Brain pericyte (primary cell): ENCODE results near the gene MYL9.
"Not testable (repeated sequence)": the region's sequence is repeated elsewhere in the genome, so short reads cannot be mapped to it uniquely, and the experiment has no call there.

ENCODE experiments used
- DNase-seq: peaks from one replicate; pipeline ENCODE4 v3.0.0-alpha.2; 2012; ENCODE audit warnings: low read depth, low spot score

MYL9 gene

DNA sequence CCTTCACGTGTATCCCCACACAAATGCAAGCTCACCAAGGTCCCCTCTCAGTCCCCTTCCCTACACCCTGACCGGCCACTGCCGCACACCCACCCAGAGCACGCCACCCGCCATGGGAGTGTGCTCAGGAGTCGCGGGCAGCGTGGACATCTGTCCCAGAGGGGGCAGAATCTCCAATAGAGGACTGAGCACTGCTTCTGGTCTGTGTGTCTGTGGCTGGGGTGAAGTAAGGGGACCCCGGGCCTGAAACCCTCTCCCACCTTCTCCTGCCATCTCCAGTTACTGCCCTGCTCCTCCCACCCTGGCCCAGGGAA, 8.3 kb downstream of the MYL9 start:
- no peak for DNase-seq

DNA sequence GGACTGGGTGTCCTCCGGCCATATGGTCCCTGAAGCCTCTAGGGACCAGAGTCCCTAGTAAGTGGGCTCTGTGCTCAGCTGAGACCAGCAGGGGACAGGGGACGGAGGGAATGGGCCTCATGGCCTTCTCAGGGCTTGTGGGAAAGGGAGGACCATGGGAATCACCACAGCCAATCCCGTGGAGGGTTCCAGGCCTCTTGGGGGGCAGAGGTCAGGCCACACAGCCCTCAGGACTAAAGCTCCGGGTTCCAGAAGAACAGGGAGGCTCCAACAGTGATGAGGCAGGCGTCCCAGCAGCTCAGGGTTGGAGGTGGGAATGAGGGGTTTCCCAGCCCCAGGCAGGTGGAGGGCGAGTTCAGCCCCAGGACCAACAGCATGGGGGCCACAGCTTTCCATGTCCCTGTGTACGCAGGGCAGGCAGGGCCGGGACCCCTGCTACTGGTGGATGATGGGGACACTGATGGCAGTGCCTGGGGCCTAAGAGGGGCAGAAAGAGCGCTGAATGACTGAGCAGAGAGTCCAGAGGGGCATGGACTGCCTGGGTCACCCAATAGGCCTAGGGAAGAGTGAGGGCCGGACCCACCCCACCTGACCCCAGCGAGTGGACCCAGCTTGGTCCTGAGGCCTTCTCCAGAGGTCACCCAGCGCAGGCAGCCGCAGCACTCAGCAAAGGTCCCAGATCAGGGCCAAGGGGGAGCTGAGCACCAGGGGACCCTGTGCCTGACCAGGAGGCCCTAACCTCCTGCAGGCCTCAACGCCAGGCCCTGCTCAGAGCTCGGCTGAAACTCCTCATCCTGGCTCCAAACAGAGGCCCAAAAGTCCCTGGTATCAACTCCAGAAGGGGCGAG, 8.8 kb downstream of the MYL9 start:
- DNase-seq, result no peak

DNA sequence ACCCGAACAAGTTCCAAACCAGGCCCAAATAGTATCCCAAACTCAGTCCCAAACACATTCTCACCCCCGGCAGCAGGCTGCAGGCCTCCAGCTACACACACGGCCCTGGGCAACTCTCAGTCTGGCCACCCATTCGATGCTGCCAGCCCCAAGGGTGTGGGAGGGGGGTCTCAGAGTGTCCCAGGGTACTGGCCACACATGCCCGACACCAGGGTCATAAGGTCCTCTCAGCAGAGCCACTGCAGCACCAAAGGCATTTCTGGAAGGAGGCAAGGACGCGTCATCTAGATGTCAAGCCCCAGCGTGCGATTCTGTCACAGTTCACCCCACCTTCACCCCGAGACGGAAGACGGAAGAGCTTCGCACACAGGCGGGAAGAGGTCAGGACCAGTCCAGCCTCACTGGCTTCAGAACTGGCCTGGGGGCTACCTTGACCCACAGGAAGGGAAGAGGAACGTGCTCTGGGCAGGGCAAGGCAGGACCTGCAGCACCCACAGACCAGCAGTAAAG, 9.5 kb downstream of the MYL9 start:
- no peak for DNase-seq

DNA sequence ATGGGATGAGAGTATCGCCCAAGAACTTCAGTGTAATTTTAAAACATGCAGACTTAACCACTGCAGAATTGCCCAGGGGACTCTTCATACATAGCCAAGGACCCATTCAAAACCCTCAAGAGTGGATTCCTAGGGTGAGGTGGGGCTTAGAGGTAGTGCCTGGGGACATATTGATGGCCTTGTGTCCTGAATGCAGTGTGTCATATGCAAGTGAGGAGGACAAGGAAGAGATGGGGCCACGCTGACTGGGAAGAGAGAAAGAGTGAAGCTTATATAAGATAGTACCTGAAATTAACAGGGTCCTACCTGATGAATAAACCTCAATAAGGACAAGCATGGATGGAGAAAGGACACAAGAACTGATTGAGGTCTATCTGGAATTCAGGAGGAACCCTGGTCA, 13.9 kb downstream of the MYL9 start:
- no peak for DNase-seq

- no peak for DNase-seq
These were observed 21.4 kb downstream of the MYL9 start for GRCh38 chr20:36562724-36563123.

DNA sequence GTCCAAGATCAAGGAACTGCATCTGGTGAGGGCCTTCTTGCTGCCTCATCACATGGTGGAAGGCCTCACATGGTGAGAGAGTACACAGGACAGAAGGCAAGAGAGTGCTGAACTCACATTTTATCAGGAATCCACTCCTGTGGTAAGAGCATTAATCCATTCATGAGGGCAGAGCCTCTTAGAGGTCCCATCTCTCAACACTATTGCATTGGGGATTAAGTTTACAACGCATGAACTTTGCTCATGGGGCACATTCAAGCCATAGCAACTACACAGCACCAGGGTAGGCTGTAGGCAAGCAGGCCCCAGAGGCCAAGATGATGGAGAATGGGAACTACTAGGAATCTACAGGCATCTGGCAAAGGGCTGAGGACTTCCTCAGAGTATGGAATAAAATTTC, 22.1 kb downstream of the MYL9 start:
- DNase-seq, result no peak

GRCh38 chr20:36564078-36564725, 22.9 kb downstream of the MYL9 start:
- not testable (repeated sequence) for DNase-seq

GRCh38 chr20:36564726-36565121, 23.4 kb downstream of the MYL9 start:
- not testable (repeated sequence) for DNase-seq

GRCh38 chr20:36565520-36565919, 24.2 kb downstream of the MYL9 start:
- no peak for DNase-seq

DNA sequence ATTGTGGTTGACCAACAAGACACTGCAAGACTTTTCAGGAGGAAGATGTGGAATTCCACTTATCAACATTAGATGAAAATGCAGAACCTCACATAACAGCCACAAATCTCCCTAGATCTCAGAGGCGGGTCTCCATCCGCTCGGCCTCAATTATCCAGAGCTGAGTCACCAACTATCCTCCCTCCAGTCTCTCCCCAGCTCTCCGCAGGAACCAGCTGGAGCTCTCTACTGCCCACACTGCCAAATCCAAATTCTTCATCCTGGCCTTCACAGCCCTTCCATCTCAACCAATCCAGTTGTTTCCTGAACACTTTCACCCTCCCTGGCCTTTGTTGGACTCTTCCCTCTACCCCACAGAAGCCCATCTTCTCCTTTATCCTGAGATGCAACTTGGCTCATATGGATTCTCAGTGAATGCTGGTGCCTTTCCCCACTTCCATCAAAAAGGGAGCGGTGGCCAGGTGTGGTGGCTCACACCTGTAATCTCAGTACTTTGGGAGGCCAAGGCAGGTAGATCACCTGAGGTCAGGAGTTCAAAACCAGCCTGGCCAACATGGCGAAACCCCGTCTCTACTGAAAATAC, 28.6 kb downstream of the MYL9 start:
- DNase-seq, result no peak

GRCh38 chr20:36571564-36572504, 30.5 kb downstream of the MYL9 start:
- no peak for DNase-seq

DNA sequence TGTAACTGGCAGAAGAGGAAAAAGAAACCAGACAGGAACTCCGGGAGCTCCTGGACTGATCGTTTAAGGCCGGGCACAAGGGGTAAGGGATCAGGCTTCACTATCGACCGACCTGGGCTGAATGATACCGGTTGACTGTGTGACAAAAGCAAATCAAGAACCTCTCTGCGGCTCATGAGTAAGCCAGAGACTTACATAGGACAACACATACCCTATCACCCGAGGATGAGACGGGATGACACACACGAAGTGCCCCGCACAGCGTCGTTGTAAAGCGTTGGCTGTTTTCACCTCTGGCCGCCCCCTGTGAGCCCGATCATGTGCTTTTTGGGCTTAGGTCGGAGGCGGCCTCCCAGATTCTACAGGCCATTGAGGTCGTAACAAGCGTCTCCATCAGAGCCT, 31.4 kb downstream of the MYL9 start:
- no peak for DNase-seq

DNA sequence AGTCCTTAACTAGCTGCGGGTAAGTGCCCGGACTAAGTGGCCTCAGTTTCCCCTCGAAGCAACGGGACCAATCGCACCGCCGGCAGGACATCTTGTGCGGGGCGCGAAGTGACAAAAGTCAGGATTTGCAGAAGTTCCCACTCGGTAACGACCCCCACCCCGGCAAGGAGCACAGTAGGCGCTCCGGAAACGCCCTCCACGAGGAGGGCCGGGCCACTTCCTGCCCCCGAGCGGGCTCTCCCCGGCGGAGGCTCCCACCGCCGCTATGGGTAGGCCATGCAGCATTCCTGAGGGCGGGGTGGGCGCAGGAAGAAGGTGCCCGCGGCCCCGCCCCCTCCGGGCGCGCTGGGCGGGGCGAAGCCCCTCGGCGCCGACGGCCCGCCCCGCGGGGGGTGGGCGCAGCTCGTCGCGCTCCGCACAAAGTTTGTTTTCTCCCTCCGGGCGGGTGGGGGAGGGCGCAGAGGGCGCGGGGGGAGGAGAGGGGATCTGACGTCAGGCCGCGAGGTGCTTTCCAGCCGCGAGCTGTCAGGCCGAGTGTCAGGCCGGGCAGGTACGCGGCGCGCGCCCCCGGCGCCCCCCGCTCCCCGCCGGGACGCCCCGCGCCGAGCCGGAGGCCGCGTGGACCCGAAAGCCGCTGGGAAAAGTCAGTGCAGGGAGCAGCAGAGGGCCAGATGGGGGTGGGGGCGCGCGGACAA, 31.9 kb downstream of the MYL9 start, which contains the start of gene TGIF2:
Gene TGIF2, plus strand, starts transcription at position 495 of the 695 bp plus-strand sequence. CDS start 5,178 bp downstream, outside the sequence.
- DNase-seq, result no peak

DNA sequence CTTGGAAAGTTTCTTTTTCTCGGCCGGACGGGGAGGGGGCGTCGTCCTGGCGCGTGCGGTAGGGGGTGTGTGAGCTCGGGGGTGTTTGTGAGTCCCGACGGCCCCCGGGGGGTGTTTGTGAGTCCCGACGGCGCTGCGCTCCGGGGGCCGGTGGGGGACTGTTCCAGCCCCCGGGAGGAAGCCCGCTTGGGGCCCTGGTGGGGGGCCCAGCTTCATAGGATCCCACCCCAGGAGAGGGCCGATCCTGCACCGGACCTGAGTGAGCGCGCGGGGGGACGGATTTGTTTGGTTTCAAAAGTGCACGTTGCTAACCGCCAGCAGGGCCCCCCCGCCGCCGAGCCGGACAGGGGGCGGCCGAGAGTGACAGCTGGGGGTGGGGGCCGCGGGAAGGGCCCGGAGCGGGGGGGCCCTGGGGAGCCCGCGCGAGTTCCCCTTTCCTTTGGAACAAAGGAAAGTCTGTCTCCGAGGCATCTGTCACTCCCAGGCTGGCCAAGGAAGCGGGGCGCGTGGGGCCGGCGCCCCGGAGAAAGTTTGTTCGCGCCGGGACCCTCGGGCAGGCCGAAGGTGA, 32.6 kb downstream of the MYL9 start:
- no peak for DNase-seq

DNA sequence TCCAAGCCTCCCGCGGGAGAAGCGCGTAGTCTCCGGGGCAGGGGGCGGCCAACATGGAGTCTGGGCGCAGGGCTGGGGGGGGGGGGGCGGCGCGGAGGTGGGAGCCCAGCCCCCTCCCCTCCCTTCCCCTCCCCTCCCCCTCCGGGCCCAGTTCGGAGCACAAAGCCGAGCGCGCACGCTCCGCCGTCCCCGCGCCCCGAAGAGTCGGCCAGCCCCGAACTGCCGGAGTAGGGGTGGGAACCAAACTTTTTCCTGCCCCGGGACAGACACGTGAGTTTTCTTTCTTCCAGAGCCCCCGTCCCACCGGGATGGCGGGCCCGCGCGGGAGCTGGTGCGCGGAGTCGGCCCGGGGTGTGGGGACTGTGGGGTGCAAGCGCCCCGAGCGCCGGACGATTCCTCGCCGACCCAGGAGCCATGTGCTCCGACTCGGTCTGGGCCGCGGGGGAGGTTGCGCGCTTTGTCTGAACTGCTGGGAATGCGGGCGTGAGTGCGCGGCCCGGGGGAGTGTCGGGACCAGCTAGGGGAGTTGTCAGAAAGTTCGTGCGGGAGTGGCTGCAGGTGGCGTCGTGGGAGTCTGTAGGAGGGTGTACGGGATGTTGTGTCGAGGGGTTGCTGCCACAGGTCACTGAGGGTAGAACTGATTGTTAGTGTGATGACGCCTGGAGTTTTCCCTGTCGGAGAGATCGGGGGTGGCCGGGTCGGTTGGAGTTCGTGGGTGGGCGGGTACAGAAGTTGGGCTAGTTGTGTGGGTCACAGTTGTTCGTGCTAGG, 33.2 kb downstream of the MYL9 start:
- no peak for DNase-seq

DNA sequence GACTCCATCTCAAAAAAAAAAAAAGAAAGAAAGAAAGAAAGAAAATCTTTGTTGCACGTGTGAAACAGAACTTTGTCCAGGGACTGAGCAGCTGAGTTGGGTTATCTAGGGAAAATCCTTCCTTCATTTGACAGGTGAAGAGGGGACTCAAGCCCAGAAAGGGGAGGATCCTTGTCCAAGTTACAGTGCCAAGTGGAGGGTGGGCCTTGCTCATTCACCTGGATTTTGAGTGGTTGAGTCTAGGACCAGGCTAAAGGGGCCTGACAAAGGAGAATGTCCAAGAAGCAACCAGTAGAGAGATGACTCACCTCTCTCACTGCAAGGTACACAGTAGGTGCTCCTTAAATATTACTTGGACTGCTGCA, 34.7 kb downstream of the MYL9 start:
- DNase-seq, result no peak

DNA sequence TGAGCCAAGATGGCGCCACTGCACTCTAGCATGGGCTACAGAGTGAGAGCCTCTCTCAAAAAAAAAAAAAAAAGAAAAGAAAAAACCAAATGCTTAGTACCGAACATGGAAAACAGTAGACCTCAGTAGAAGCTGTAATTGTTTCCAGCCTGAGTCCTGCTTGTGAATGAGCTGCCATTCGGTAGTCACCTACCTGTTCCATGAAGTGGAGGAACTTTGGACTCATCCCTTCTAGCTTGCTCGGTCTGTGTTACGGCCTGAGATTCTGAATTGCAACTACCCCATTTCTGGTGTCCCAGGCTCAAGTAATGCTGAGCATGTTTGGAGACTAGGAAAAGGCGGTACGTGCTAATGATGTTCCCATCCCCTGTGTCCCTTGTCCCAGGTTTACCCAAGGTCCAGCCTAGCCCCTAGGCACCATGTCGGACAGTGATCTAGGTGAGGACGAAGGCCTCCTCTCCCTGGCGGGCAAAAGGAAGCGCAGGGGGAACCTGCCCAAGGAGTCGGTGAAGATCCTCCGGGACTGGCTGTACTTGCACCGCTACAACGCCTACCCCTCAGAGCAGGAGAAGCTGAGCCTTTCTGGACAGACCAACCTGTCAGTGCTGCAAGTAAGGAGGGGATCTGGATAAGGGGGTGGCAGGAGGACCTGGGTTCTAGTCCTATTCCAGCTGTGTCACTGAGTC, 37.2 kb downstream of the MYL9 start:
- no peak for DNase-seq

GRCh38 chr20:36579996-36580545, 38.8 kb downstream of the MYL9 start:
- DNase-seq, result no peak

- DNase-seq, result no peak
These were observed 41.0 kb downstream of the MYL9 start for GRCh38 chr20:36582322-36582721.
